ENCODE data around the gene OR6S1. TPM values are rescaled to one million over a fixed set of nuclear protein-coding genes. Genes with fewer than 3 reads are reported as not detected.

OR6S1 gene
- total and polyA plus RNA-seq, 4 donors, result not detected

DNA sequence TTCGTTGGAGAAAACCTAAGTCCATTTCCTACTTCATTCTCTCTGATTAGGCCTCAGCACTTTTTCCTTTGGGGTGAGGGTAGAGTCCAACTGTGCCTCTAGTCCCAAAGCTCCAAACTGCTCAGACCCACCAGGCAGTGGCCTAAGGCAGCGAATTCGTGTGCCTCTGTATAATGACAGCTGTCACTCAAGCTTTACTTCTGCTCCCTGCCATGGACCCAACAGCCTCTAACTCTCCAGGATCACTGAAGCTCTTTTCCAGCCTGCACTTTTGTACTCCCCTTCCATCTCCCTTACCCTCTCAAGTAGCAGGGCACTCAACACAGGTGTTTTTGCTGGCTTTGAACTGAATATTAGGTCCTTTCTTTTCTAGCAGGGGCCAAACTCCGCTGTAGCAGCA lies 14.8 kb upstream of the OR6S1 start:
- no peak overlapping the region for H3K27ac ChIP-seq (ENCODE audit: low read depth in 1 of 2, low read length in 2 of 2)
- H3K27me3 ChIP-seq (ENCODE audit: control insufficient read depth in 4 of 4, insufficient read depth in 4 of 4, low read length in 3 of 4), result peaks cover 0 to 27% (median 11%) of the 10 kb centered on the region in 4 donors
- no peaks in the 10 kb centered on the region for H3K9me3 ChIP-seq (ENCODE audit: control insufficient read depth in 4 of 4, low read length in 3 of 4)
- H3K4me1 ChIP-seq (ENCODE audit: control insufficient read depth in 4 of 4, insufficient read depth in 4 of 4, low read length in 3 of 4), result no peaks in the 10 kb centered on the region
- no peaks in the 10 kb centered on the region for H3K36me3 ChIP-seq (ENCODE audit: control insufficient read depth in 4 of 4, insufficient read depth in 3 of 4, low read depth in 1 of 4, low read length in 3 of 4)
- H3K9ac ChIP-seq (ENCODE audit: low read depth in 1 of 2, low read length in 2 of 2), result no peak overlapping the region
- WGBS, result 84% methylated on average over 4 of the region's 4 CpGs
- H3K4me3 ChIP-seq (ENCODE audit: low read depth in 1 of 3, low read length in 3 of 3), result no peak overlapping the region
- TF ChIP-seq HNF4A (conservative IDR thresholded peaks at IDR 0.05), result no peak
- TF ChIP-seq, protein P1, sequence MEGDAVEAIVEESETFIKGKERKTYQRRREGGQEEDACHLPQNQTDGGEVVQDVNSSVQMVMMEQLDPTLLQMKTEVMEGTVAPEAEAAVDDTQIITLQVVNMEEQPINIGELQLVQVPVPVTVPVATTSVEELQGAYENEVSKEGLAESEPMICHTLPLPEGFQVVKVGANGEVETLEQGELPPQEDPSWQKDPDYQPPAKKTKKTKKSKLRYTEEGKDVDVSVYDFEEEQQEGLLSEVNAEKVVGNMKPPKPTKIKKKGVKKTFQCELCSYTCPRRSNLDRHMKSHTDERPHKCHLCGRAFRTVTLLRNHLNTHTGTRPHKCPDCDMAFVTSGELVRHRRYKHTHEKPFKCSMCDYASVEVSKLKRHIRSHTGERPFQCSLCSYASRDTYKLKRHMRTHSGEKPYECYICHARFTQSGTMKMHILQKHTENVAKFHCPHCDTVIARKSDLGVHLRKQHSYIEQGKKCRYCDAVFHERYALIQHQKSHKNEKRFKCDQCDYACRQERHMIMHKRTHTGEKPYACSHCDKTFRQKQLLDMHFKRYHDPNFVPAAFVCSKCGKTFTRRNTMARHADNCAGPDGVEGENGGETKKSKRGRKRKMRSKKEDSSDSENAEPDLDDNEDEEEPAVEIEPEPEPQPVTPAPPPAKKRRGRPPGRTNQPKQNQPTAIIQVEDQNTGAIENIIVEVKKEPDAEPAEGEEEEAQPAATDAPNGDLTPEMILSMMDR (IDR thresholded peaks at IDR 0.05; ENCODE audit: low read depth, low read length, missing input control), result no peak
- no peak for TF ChIP-seq SP1 (IDR thresholded peaks at IDR 0.05)
- TF ChIP-seq JUND (IDR thresholded peaks at IDR 0.05), result no peak
- TF ChIP-seq RXRA (IDR thresholded peaks at IDR 0.05), result no peak
- TF ChIP-seq, protein P2, sequence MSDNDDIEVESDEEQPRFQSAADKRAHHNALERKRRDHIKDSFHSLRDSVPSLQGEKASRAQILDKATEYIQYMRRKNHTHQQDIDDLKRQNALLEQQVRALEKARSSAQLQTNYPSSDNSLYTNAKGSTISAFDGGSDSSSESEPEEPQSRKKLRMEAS (IDR thresholded peaks at IDR 0.05), result no peak
- TF ChIP-seq GABPA (IDR thresholded peaks at IDR 0.05 in 1 of 2, conservative IDR thresholded peaks at IDR 0.05 in 1 of 2), result no peak
- TF ChIP-seq YY1 (IDR thresholded peaks at IDR 0.05), result no peak
- DNase-seq (ENCODE audit: low spot score), result no peak

DNA sequence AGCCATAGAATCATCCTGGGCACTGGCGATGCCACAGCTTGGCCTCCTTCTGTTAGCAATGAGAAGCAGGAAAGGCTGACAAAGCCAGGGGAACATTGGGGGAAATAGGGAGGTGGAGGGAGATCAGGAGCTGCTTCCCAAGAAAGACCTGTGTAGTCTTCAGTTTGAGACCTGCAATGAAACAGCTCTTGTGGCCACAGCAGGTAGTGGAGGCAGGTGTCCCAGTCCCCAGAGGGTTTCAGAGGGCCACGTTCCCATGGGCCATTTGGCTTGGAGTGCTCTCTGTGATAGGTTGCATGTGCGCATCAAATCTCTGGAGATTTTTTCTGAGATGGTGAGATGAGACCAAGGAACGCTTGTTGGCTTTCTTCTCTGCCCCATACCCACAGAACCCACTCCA lies 14.4 kb upstream of the OR6S1 start:
- Histone ChIP-seq H3K9ac (ENCODE audit: low read depth in 1 of 2, low read length in 2 of 2) (no peak overlapping the region), H3K27ac (ENCODE audit: low read depth in 1 of 2, low read length in 2 of 2) (no peak overlapping the region), H3K36me3 (ENCODE audit: control insufficient read depth in 4 of 4, insufficient read depth in 3 of 4, low read depth in 1 of 4, low read length in 3 of 4) (no peaks in the 10 kb centered on the region), H3K4me3 (ENCODE audit: low read depth in 1 of 3, low read length in 3 of 3) (no peak overlapping the region), H3K27me3 (ENCODE audit: control insufficient read depth in 4 of 4, insufficient read depth in 4 of 4, low read length in 3 of 4) (peaks cover 0 to 27% (median 11%) of the 10 kb centered on the region in 4 donors), H3K4me1 (ENCODE audit: control insufficient read depth in 4 of 4, insufficient read depth in 4 of 4, low read length in 3 of 4) (no peaks in the 10 kb centered on the region), H3K9me3 (ENCODE audit: control insufficient read depth in 4 of 4, low read length in 3 of 4) (no peaks in the 10 kb centered on the region)
- TF ChIP-seq GABPA (IDR thresholded peaks at IDR 0.05 in 1 of 2, conservative IDR thresholded peaks at IDR 0.05 in 1 of 2), result no peak
- TF ChIP-seq, protein P3, sequence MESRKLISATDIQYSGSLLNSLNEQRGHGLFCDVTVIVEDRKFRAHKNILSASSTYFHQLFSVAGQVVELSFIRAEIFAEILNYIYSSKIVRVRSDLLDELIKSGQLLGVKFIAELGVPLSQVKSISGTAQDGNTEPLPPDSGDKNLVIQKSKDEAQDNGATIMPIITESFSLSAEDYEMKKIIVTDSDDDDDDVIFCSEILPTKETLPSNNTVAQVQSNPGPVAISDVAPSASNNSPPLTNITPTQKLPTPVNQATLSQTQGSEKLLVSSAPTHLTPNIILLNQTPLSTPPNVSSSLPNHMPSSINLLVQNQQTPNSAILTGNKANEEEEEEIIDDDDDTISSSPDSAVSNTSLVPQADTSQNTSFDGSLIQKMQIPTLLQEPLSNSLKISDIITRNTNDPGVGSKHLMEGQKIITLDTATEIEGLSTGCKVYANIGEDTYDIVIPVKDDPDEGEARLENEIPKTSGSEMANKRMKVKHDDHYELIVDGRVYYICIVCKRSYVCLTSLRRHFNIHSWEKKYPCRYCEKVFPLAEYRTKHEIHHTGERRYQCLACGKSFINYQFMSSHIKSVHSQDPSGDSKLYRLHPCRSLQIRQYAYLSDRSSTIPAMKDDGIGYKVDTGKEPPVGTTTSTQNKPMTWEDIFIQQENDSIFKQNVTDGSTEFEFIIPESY (IDR thresholded peaks at IDR 0.05), result no peak
- no peak for TF ChIP-seq TAF1 (conservative IDR thresholded peaks at IDR 0.05)
- TF ChIP-seq JUND (IDR thresholded peaks at IDR 0.05), result no peak
- TF ChIP-seq, protein P4, sequence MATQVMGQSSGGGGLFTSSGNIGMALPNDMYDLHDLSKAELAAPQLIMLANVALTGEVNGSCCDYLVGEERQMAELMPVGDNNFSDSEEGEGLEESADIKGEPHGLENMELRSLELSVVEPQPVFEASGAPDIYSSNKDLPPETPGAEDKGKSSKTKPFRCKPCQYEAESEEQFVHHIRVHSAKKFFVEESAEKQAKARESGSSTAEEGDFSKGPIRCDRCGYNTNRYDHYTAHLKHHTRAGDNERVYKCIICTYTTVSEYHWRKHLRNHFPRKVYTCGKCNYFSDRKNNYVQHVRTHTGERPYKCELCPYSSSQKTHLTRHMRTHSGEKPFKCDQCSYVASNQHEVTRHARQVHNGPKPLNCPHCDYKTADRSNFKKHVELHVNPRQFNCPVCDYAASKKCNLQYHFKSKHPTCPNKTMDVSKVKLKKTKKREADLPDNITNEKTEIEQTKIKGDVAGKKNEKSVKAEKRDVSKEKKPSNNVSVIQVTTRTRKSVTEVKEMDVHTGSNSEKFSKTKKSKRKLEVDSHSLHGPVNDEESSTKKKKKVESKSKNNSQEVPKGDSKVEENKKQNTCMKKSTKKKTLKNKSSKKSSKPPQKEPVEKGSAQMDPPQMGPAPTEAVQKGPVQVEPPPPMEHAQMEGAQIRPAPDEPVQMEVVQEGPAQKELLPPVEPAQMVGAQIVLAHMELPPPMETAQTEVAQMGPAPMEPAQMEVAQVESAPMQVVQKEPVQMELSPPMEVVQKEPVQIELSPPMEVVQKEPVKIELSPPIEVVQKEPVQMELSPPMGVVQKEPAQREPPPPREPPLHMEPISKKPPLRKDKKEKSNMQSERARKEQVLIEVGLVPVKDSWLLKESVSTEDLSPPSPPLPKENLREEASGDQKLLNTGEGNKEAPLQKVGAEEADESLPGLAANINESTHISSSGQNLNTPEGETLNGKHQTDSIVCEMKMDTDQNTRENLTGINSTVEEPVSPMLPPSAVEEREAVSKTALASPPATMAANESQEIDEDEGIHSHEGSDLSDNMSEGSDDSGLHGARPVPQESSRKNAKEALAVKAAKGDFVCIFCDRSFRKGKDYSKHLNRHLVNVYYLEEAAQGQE (IDR thresholded peaks at IDR 0.05), result no peak
- TF ChIP-seq, protein P5, sequence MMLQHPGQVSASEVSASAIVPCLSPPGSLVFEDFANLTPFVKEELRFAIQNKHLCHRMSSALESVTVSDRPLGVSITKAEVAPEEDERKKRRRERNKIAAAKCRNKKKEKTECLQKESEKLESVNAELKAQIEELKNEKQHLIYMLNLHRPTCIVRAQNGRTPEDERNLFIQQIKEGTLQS (IDR thresholded peaks at IDR 0.05), result no peak
- TF ChIP-seq YY1 (IDR thresholded peaks at IDR 0.05), result no peak
- TF ChIP-seq RAD21 (IDR thresholded peaks at IDR 0.05), result no peak
- TF ChIP-seq FOXA2 (IDR thresholded peaks at IDR 0.05), result no peak
- TF ChIP-seq, protein P2 (IDR thresholded peaks at IDR 0.05), result no peak
- no peak for TF ChIP-seq EGR1 (IDR thresholded peaks at IDR 0.05; ENCODE audit: low read depth in 2 of 2)
- no peak for TF ChIP-seq RXRA (IDR thresholded peaks at IDR 0.05)
- TF ChIP-seq NR2F2 (IDR thresholded peaks at IDR 0.05), result no peak
- TF ChIP-seq, protein P1 (IDR thresholded peaks at IDR 0.05; ENCODE audit: low read depth, low read length, missing input control), result no peak
- no peak for TF ChIP-seq FOXA1 (IDR thresholded peaks at IDR 0.05)
- TF ChIP-seq HNF4A (conservative IDR thresholded peaks at IDR 0.05), result no peak
- TF ChIP-seq HNF4G (IDR thresholded peaks at IDR 0.05), result no peak
- no peak for TF ChIP-seq SP1 (IDR thresholded peaks at IDR 0.05)
- 85% methylated on average over 4 of the region's 4 CpGs for WGBS
- no peak for DNase-seq (ENCODE audit: low spot score)
